ENCODE measurements around the gene TTPAL. TPM values are rescaled to one million over a fixed set of nuclear protein-coding genes. Genes with fewer than 3 reads are reported as not detected.

Gene TTPAL
- polyA plus RNA-seq, 1 of the 3 experiments (the other 2 are of a cell fraction): 5.7 TPM

DNA sequence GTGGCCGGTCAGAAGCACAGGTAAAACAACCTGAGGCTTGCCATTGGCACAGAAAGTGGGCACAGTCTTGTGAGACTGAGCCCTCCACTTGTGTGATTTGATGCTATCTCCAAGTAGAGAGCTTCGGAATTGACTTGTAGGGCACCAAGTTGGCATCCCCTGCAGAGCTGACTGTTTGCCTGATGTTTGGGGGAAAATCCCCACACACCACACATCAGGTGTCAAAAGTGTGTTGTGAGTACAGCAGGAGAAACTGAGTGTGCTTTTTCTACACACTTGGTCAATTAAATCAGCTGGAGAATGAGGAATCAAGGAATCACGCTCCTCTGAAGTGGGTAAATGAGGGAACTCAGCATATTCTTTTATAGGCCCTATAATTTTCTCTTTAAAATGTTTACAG lies 45.2 kb downstream of the TTPAL start:
- Histone ChIP-seq H3F3A (replicated peaks; ENCODE audit: insufficient read depth) (no peaks in the 10 kb centered on the region), H3K27me3 (ENCODE audit: insufficient read depth) (no peaks in the 10 kb centered on the region), H3K79me2 (ENCODE audit: insufficient read depth) (peaks cover 60% of the 10 kb centered on the region), H2AFZ (ENCODE audit: low read depth) (no peak overlapping the region; the same call in 1 of the 2 replicates), H3K27ac (ENCODE audit: low read depth in 2 of 2, low read length in 1 of 2) (peak overlapping the region in 1 of 2 experiments; percentile 96; a peak in 2 of 4 replicates), H3K9me3 (no peaks in the 10 kb centered on the region), H3K4me2 (peak overlapping the region; percentile 98), H3K9me2 (no peaks in the 10 kb centered on the region), H3K36me3 (replicated peaks in 1 of 2; ENCODE audit: control insufficient read depth in 1 of 2, insufficient read depth in 2 of 2, low read length in 1 of 2) (peaks cover 0 to 2% of the 10 kb centered on the region in 2 experiments), H4K20me1 (ENCODE audit: insufficient read depth) (peaks cover 54% of the 10 kb centered on the region; the same call in 1 of the 2 replicates), H3K9ac (peak overlapping the region; percentile 99), H3K4me1 (ENCODE audit: control insufficient read depth in 1 of 2, insufficient read depth in 2 of 2, low read depth in 1 of 2, low read length in 1 of 2) (peaks cover 1 to 11% of the 10 kb centered on the region in 2 experiments; a peak in 3 of 4 replicates), H3K4me3 (ENCODE audit: low read depth in 2 of 2, low read length in 1 of 2) (peak overlapping the region; percentile 90 to 94)
- ChIA-PET POLR2A (interaction anchor here (1.2 to 1.7 kb wide), 2 partner anchors 11 to 45 kb away, joined by 4 to 9 read pairs; partner anchors contain the start of gene TTPAL), CTCF (interaction anchor here (1.1 to 3.2 kb wide), 5 partner anchors 10 to 163 kb away, joined by 3 to 19 read pairs (median 4); no protein-coding TSS in a partner anchor)
- no peak for DNase-seq
- TF ChIP-seq FOXJ3 (CRISPR knock-in tag; IDR thresholded peaks at IDR 0.05) (no peak), RXRA (IDR thresholded peaks at IDR 0.05; ENCODE audit: borderline replicate concordance, low read depth) (no peak), EP300 (IDR thresholded peaks at IDR 0.05; ENCODE audit: borderline replicate concordance in 1 of 2, low read depth in 1 of 2, low read length in 1 of 2) (no peak), YY1 (IDR thresholded peaks at IDR 0.05; ENCODE audit: low read depth) (no peak), USF1 (IDR thresholded peaks at IDR 0.05; ENCODE audit: borderline replicate concordance, low read depth) (no peak), RAD21 (IDR thresholded peaks at IDR 0.05; ENCODE audit: low read length) (no peak), RCOR1 (IDR thresholded peaks at IDR 0.05; ENCODE audit: low read length) (no peak), EZH2phosphoT487 (IDR thresholded peaks at IDR 0.05; ENCODE audit: borderline replicate concordance, low read depth) (no peak)
- WGBS (ENCODE audit: low lambda C conversion rate): 50% methylated on average over 3 of the region's 3 CpGs

DNA sequence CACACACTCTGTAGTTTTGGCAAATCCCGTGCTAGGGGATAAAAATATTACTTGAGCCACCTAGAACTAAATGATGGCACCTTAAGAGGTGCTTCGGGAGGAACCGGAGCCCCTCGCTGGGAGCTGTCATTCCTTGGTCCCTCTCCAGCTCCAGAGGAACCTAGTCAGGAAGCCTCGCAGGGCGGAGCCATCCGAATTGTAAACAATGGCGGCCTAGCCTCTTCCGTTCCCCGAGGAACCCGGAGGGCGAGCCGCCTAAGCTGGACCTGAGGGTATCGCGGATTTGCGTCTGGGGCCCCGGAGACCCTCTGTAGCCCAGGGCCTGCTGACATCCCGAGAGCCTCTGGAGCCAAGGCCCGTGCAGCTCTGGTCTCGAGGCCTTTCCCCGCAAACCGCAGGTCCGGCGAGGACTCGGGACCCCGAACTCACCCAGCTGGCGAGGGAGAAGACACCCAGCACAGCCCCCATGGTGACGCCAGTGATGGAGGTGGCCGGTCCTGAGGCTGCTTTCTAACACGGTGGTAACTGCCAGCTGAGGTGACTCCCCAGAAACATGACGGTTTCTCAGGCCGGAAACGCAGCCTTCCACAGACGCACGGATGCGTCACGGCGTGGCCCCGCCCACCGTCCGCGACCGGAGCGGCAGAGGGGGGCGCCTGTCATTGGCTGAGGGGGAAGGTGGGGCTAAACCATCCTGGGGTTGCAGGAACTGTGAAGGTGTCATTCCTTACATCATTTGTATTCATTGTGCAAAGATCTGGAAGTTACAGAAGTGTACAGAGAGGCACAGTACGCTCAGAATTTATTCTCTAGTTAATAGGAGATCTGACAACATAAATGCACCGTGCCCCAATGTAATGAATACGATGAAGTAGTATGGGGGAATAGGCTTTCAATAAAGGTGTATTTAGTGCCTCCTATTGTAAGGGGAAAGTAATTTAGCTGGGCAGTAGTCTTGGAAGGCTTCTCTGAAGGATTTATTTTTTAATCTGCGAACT lies 46.1 kb downstream of the TTPAL start, which contains the start of gene SERINC3:
Gene SERINC3 (minus strand): TSS at position 587 of the 998 bp plus-strand sequence. CDS start 119 bp downstream, at position 468.
- Histone ChIP-seq H2AFZ (ENCODE audit: low read depth) (peak within 1 kb of the TSS; percentile 77), H4K20me1 (ENCODE audit: insufficient read depth) (peaks cover 45% of the 10 kb centered on the region; the same call in 1 of the 2 replicates), H3K9me2 (no peaks in the 10 kb centered on the region), H3K79me2 (ENCODE audit: insufficient read depth) (peaks cover 51% of the 10 kb centered on the region), H3K27ac (ENCODE audit: low read depth in 2 of 2, low read length in 1 of 2) (peak within 1 kb of the TSS; percentile 85 to 96), H3K4me2 (peak within 1 kb of the TSS; percentile 98), H3K27me3 (ENCODE audit: insufficient read depth) (no peaks in the 10 kb centered on the region), H3K36me3 (replicated peaks in 1 of 2; ENCODE audit: control insufficient read depth in 1 of 2, insufficient read depth in 2 of 2, low read length in 1 of 2) (peaks cover 0 to 2% of the 10 kb centered on the region in 2 experiments), H3K9me3 (no peaks in the 10 kb centered on the region), H3K4me3 (ENCODE audit: low read depth in 2 of 2, low read length in 1 of 2) (peak within 1 kb of the TSS; percentile 90 to 94), H3F3A (replicated peaks; ENCODE audit: insufficient read depth) (no peaks in the 10 kb centered on the region), H3K4me1 (ENCODE audit: control insufficient read depth in 1 of 2, insufficient read depth in 2 of 2, low read depth in 1 of 2, low read length in 1 of 2) (peaks cover 4 to 11% of the 10 kb centered on the region in 2 experiments; a peak in 3 of 4 replicates), H3K9ac (peak within 1 kb of the TSS; percentile 99)
- DNase-seq: peak; percentile 96
- ChIA-PET CTCF (interaction anchor here (0.5 to 3.2 kb wide), 10 partner anchors 11 to 306 kb away, joined by 3 to 19 read pairs (median 4); partner anchors contain the start of gene TTPAL), POLR2A (interaction anchor here (0.7 to 1.7 kb wide), 4 partner anchors 10 to 46 kb away, joined by 3 to 9 read pairs (median 4); partner anchors contain the start of gene TTPAL)
- under 1% methylated on average over 32 of the region's 49 CpGs for WGBS (ENCODE audit: low lambda C conversion rate)
- TF ChIP-seq FOSL2 (IDR thresholded peaks at IDR 0.05; ENCODE audit: borderline replicate concordance, low read depth) (peak; percentile 1; the same call in 1 of the 2 replicates), POLR2AphosphoS5 (IDR thresholded peaks at IDR 0.05; ENCODE audit: low read depth, low read length) (peak; percentile 70), SMC3 (IDR thresholded peaks at IDR 0.05; ENCODE audit: low read depth, low read length) (no peak), YY1 (IDR thresholded peaks at IDR 0.05; ENCODE audit: low read depth) (peak; percentile 83), EZH2phosphoT487 (IDR thresholded peaks at IDR 0.05; ENCODE audit: borderline replicate concordance, low read depth) (no peak), RAD21 (IDR thresholded peaks at IDR 0.05; ENCODE audit: low read length) (peak; percentile 3; the same call in 1 of the 2 replicates), RCOR1 (IDR thresholded peaks at IDR 0.05; ENCODE audit: low read length) (0 out of 2 replicates have a peak, but pooled peaks have one; percentile 7), EP300 (IDR thresholded peaks at IDR 0.05; ENCODE audit: borderline replicate concordance in 1 of 2, low read depth in 1 of 2, low read length in 1 of 2) (no peak), RFX5 (IDR thresholded peaks at IDR 0.05; ENCODE audit: low read length) (peak; percentile 54; the same call in 1 of the 2 replicates), MAX (IDR thresholded peaks at IDR 0.05; ENCODE audit: low read depth) (peak; percentile 49; the same call in 1 of the 2 replicates), PBX3 (IDR thresholded peaks at IDR 0.05) (peak; percentile 20; the same call in 1 of the 2 replicates), SIN3A (IDR thresholded peaks at IDR 0.05; ENCODE audit: borderline replicate concordance, low read depth, low read length) (peak; percentile 52), FOXJ3 (CRISPR knock-in tag; IDR thresholded peaks at IDR 0.05) (0 out of 2 replicates have a peak, but pooled peaks have one; percentile 34), GABPA (IDR thresholded peaks at IDR 0.05; ENCODE audit: low read depth) (peak; percentile 67)
- TF ChIP-seq, protein P1, sequence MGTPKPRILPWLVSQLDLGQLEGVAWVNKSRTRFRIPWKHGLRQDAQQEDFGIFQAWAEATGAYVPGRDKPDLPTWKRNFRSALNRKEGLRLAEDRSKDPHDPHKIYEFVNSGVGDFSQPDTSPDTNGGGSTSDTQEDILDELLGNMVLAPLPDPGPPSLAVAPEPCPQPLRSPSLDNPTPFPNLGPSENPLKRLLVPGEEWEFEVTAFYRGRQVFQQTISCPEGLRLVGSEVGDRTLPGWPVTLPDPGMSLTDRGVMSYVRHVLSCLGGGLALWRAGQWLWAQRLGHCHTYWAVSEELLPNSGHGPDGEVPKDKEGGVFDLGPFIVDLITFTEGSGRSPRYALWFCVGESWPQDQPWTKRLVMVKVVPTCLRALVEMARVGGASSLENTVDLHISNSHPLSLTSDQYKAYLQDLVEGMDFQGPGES (IDR thresholded peaks at IDR 0.05; ENCODE audit: low read depth, low read length): no peak
